Stimulated activated CD4-positive, alpha-beta T cell treated with anti-CD3 and anti-CD28 coated beads, Interleukin-15, amount 100 ng/mL, for 24 hours (primary cell): ENCODE data around the gene TNFSF13B.

Experiments
- DNase-seq: peaks from one replicate; pipeline ENCODE4 v3.0.0-alpha.2; 2020

Gene TNFSF13B

GRCh38 chr13:108350579-108350978, 81.1 kb downstream of the TNFSF13B start:
- no peak for DNase-seq

- DNase-seq, result no peak
Observed at GRCh38 chr13:108352599-108352998, 83.1 kb downstream of the TNFSF13B start.

- DNase-seq, result no peak
Observed at GRCh38 chr13:108357228-108357627, 87.7 kb downstream of the TNFSF13B start.
